HCEC 1CT (cell line): ENCODE results near the gene OR6C6.
"Not testable (repeated sequence)": the region's sequence is repeated elsewhere in the genome, so short reads cannot be mapped to it uniquely, and the experiment has no call there.

Experiments used
- DNase-seq: peaks from one replicate; pipeline ENCODE4 v3.0.0-alpha.2; 2017

The OR6C6 gene

DNA sequence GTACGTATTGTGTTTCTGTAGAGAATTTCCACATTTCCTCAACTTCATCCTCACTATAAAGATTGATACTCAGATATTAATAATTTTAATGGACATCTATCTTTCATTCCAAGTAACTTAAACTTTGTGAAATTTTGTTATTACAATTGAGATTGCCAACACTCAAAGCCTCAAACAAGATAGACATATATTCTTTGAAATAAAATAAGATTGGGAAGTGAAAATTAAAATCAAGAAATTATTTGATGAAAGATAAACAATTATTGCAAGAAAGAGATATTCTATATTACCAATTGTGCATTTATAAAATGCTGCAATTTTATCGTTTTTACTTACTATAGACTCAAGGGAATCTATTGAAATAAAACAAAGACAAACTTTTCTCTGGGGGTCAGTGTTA is at the start of gene OR6C6:
Gene OR6C6 (minus strand): TSS at position 101 of the 400 bp plus-strand sequence. CDS start 1,337 bp downstream, outside the sequence.
- DNase-seq: no peak

DNA sequence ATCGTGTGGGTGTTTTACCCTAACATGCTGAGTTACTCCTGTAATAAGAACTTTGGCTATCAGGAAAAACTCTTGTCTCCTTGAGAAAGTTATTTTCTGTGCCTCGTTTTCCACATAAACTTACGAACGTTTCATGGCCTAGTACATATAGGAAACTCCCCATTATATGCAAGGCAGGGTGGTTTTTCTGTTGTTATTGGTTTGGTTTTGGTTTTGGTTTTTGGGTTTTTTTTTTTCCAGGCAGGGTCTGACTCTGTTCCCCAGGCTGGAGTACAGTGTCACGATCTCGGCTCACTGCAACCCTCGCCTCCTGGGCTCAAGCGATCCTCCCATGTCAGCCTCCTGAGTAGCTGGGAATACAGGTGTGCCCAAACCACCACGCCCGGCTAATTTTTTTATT is 39.6 kb upstream of the OR6C6 start:
- DNase-seq: no peak

DNA sequence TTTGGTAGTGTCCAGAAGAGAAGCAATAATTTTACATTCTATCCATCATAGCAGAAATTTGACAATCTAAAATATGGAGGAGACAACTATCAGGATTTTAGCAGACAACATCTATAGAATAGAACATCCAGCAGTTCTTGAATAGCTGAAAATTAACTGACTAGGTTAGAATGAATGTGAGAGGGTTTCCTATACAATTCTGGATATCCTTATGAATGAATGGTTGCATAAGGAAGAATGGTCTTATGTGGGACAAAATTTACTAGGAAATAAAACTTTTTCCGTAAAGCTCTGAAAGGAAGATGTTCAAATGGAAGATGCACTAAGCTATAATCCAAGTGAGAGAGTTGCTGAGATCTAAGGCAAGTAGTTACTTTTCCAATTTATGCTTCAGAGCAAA is 34.1 kb upstream of the OR6C6 start, which contains the start of gene OR6C3:
Gene OR6C3 (plus strand): TSS at position 301 of the 400 bp plus-strand sequence. CDS start 955 bp downstream, outside the sequence.
- no peak for DNase-seq

DNA sequence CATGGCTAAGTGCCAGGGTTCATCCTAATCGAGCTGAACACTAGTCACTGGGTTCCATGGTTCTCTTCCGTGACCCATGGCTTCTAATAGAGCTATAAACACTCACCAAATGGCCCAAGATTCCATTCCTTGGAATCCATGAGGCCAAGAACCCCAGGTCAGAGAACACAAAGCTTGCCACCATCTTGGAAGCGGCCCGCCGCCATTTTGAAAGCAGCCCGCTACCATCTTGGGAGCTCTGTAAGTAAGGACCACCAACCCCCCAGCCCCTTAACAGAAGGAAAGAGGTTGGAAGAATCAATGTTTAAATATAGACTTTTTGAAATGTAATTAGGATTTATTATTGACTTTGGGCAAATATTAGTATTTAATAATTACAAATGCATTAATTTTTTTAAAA is 29.4 kb upstream of the OR6C6 start:
- DNase-seq: not testable (repeated sequence)

DNA sequence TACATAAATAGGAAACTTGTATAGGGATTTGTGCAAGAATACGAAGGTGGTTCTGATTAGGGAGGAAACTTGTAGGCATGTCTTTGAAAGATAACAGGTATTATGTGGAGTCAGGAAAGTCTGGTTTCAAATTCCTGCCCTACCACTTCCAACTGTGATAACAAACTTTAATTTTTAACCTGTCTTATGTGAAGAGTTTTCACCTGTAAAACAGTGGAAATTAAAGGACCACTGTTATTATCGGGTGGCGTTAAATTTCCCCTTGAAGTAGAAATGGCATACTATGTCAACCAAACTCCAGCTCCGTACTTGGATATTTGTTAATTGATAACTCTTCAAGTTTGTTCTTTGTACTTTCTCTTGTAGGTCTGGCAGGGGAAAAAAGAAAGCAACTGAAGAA is 23.8 kb upstream of the OR6C6 start:
- DNase-seq: no peak

DNA sequence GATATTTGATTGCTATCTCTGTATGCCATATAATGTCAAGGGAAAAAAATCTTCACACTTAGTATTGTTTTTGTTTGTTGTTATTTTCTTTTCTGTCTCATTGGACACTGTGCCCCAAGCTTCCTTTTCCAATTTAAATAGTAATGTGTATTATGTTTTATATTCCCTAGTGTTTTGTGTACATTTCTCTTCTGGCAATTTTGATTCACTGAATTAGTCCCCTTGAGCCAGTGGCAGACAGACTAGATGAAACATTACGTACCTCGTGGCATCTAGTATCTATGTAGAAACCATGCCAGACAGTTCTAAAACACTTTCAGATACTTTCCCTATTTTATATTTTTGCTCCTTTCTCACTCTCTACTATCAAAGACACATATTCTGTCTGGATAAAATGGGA is 17.7 kb upstream of the OR6C6 start, which contains the start of gene OR6C1:
Gene OR6C1 (plus strand): TSS at position 301 of the 400 bp plus-strand sequence. CDS start 6,257 bp downstream, outside the sequence.
- no peak for DNase-seq

DNA sequence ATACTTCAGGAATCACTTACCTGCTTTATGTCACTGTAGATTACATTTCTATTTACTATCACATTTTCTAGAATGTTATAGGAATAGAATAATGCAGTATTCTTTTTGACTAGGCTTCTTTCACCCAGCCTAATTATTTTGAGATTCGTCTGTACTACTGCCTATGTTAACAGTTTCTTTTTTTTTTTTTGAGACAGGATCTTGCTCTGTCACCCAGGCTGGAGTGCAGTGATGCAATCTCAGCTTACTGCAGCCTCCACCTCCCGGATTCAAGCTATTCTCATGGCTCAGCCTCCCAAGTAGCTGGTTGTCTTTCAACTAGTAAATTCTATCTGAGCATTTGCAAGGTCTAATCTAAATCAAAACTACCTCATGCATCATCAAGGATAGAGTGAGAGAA is 6.4 kb downstream of the OR6C6 start:
- no peak for DNase-seq

DNA sequence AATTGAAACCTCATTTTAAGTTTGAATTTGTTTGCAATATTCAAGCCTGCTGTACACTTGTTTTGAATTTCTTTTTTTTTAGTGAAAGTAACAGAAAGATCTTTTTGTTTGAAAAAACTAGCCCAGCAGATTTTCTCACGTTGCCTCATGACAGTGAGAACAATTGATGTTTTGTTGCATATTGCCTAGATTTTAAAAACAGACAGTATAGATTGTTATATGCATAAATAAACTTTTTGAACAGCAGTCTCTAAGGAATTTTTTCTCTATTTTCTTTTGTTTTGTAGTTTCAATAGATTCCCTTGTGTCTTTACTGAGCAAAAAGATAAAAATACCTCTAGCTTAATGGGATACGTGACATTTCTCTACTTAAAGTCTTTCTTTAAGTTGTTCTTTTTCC is 15.4 kb downstream of the OR6C6 start:
- no peak for DNase-seq

DNA sequence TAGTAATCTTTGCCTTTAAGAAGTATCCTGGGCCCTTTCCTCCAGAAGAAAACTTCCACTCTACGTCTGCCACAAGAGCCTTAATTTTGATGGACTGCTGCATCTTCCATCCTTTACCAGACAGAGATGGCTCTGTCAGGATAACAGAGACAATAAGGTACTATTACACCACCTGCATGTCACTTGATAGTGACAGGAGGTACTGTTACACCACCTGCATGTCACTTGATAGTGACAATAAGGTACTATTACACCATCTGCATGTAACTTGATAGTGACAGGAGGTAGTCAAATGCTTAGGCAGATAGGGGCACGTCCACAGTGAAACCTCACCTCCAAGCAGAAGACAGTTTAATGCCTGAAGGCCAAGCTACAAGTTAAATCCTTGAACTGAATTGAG is 38.1 kb downstream of the OR6C6 start:
- no peak for DNase-seq

DNA sequence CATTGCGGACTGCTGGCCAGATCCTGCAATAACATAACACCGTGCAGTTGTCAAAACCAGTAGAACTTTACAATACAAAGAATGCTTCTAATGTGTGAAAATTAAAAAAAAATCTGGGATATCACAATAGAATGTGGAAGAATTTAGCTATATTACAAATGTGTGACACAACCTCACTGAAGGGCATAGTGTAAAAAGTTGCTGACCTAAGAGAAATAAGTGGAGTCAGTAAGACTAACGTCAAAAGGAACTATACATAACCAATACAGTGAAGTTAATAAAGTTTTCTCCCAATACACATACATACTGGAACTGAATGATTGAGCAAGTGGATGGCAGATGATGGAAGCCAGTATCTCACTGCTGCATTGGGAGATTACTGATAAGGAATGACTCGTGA is 39.5 kb downstream of the OR6C6 start:
- DNase-seq: no peak

DNA sequence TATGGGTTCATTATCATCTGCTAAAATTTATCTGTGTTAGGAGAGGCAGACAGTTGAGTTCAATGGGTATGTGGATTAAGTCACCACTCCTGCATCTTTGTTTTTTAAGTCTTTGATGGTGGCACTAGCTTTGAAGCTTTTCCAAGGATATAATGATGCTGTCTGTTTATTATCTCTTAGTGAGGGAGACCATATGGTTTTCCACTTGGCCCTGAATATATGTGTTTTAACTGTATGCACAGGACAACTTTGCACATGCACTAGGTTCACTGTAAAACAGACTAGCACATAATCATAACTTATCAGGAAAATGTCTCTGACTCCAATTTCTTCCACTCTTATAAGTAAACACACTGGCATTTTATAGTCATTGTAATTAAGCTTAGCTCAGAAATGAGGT is 43.1 kb downstream of the OR6C6 start:
- DNase-seq: no peak

DNA sequence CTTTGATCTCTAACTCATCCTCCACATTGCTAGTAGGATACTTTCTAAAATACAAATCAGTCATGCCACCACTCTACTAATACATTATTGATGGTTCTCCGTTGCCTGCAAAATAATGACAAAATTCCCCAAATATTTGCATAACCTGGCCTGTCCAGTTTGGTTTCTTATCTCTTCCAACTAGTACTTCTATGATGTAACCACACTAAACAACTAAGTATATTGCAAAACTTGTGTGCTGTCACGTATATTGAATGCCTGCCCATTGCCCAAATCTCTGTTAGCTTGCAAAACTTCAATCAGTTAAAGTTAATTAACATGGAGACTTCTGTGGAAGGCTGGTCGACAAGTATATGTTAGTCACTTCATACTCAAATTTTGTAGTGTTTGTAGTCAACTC is 45.4 kb downstream of the OR6C6 start:
- DNase-seq: no peak

DNA sequence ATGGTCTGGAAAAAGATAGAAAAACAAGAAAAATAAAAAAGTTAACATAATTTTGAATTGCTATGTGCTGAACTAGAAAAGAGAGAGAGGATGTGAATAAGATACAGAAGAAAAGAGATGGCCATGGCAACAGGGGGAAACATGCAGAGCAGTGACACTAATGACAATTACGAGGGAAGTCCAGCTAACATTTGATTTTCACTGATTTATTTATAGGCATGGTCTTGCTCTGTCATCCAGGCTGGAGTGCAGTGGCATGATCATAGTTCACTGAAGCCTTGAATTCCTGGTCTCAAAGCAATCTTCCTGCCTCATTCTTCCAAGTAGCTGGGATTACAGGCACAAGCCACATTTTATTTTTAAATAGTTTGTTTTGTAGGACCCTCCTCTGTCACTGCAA is 50.2 kb downstream of the OR6C6 start:
- no peak for DNase-seq

DNA sequence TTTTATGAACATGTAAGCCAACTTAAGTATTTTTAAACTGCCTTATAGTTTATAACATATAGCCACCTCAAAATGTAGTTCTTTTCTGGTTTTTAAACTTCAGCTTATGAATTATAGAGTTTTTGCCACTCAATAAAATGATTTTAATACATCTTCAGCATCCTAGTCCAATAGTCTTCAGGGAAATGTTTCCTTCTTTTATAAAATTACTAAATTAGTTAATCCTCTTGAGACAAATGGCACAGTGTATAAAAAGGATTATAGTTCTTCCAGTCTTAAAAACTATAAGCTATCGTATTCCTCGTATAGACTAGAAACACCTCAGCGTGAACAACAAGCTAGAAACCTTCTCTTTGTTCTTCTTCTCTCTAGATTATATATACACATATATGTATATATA is 52.1 kb downstream of the OR6C6 start, which contains the start of gene OR6C74:
Gene OR6C74 (plus strand): TSS at position 301 of the 400 bp plus-strand sequence. CDS start 2,679 bp downstream, outside the sequence.
- DNase-seq: no peak
